Endothelial cell (in vitro differentiated cells): ENCODE data around the gene FIG4. TPM values are rescaled to one million over a fixed set of nuclear protein-coding genes. Genes with fewer than 3 reads are reported as not detected.
"Not testable (repeated sequence)": the region's sequence is repeated elsewhere in the genome, so short reads cannot be mapped to it uniquely, and the experiment has no call there.

ENCODE experiments used
- DNase-seq: peaks from one replicate; pipeline ENCODE4 v3.0.0; 2021; ENCODE audit warnings: low spot score
- H3K27ac Mint-ChIP-seq: one replicate; pipeline ENCODE4 v1.8.0; 2021; ENCODE audit warnings: mixed read lengths, inconsistent platforms; ENCODE audit not compliant: unreplicated experiment
- H3K27me3 Mint-ChIP-seq: one replicate; pipeline ENCODE4 v1.8.0; 2021; ENCODE audit warnings: mild to moderate bottlenecking, moderate library complexity, mixed read lengths, inconsistent platforms; ENCODE audit not compliant: unreplicated experiment
- H3K36me3 Mint-ChIP-seq: one replicate; pipeline ENCODE4 v1.8.0; 2021; ENCODE audit warnings: mild to moderate bottlenecking, low read depth, mixed read lengths, inconsistent platforms; ENCODE audit not compliant: unreplicated experiment
- H3K4me1 Mint-ChIP-seq: one replicate; pipeline ENCODE4 v1.8.0; 2021; ENCODE audit warnings: mild to moderate bottlenecking, mixed read lengths, inconsistent platforms; ENCODE audit not compliant: unreplicated experiment
- H3K4me3 Mint-ChIP-seq: one replicate; pipeline ENCODE4 v1.8.0; 2021; ENCODE audit warnings: mild to moderate bottlenecking, mixed read lengths, inconsistent platforms; ENCODE audit not compliant: unreplicated experiment
- H3K9me3 Mint-ChIP-seq: one replicate; pipeline ENCODE4 v1.8.0; 2021; ENCODE audit warnings: mixed read lengths, inconsistent platforms; ENCODE audit not compliant: unreplicated experiment
- total RNA-seq: library from RNA; stranded (reverse); fragmentation: NEBNext Ultra II Directional; extraction: Animal tissue kit (Norgen Biotek cat#: 25700); gene quantifications from one replicate; pipeline ENCODE4 v1.2.1, GENCODE V29; 2021; ENCODE audit not compliant: unreplicated experiment
- TF ChIP-seq, protein P1 (sequence below): fragments of 200-600 bp; sonication (generic); IDR thresholded peaks from one replicate; pipeline ENCODE4 v1.5.0; 2021; ENCODE audit warnings: antibody characterized with exemption; ENCODE audit not compliant: unreplicated experiment

Gene FIG4
- total RNA-seq, 1 donor from 2014 or later: 9.2 TPM

DNA sequence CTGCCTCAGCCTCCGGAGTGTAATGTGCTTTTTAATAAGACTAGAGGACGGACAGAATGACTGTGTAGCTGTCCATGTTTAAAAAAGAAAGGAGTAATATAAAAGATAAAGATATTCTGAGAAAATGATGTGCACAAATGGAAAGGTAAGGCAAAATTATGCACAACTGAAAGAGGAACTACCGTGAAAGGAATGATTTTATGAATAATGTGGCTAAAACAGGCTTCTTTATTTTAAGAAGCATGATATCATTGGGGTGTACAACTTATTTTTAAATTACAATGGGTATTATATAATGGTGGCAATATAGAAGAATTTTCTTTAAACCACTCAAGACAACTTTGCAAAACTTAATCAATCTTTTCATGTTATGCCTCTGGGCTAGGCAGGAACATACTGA is 78.1 kb downstream of the FIG4 start:
- H3K4me1 Mint-ChIP-seq: no peaks in the 10 kb centered on the region
- no peak overlapping the region for H3K27ac Mint-ChIP-seq
- peaks cover 6% of the 10 kb centered on the region for H3K36me3 Mint-ChIP-seq
- DNase-seq: no peak
- no peaks in the 10 kb centered on the region for H3K9me3 Mint-ChIP-seq
- H3K4me3 Mint-ChIP-seq: no peak overlapping the region
- no peaks in the 10 kb centered on the region for H3K27me3 Mint-ChIP-seq
- TF ChIP-seq, protein P1, sequence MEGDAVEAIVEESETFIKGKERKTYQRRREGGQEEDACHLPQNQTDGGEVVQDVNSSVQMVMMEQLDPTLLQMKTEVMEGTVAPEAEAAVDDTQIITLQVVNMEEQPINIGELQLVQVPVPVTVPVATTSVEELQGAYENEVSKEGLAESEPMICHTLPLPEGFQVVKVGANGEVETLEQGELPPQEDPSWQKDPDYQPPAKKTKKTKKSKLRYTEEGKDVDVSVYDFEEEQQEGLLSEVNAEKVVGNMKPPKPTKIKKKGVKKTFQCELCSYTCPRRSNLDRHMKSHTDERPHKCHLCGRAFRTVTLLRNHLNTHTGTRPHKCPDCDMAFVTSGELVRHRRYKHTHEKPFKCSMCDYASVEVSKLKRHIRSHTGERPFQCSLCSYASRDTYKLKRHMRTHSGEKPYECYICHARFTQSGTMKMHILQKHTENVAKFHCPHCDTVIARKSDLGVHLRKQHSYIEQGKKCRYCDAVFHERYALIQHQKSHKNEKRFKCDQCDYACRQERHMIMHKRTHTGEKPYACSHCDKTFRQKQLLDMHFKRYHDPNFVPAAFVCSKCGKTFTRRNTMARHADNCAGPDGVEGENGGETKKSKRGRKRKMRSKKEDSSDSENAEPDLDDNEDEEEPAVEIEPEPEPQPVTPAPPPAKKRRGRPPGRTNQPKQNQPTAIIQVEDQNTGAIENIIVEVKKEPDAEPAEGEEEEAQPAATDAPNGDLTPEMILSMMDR: no peak

DNA sequence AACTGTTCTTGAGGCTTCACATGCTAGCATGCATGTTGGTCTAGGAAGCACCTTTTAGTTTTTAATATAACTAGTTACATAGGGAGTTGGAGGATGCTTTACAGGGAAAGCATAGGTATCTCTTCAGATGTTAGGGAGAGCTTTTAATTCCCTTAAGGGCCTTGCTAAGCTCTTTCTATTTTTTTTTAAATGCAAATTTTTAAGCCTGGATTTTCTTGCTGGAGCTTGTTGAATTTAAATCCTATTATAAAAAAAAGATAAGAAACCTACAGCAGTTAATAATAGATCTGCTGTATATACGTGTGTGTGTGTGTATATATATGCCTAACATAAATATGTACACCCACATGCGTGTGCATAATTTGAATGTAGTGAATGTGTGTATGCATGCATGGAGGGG is 79.0 kb downstream of the FIG4 start:
- no peaks in the 10 kb centered on the region for H3K9me3 Mint-ChIP-seq
- no peak for DNase-seq
- TF ChIP-seq, protein P1: no peak
- no peaks in the 10 kb centered on the region for H3K4me1 Mint-ChIP-seq
- no peak overlapping the region for H3K4me3 Mint-ChIP-seq
- H3K36me3 Mint-ChIP-seq: peaks cover 6% of the 10 kb centered on the region
- no peak overlapping the region for H3K27ac Mint-ChIP-seq
- H3K27me3 Mint-ChIP-seq: no peaks in the 10 kb centered on the region

DNA sequence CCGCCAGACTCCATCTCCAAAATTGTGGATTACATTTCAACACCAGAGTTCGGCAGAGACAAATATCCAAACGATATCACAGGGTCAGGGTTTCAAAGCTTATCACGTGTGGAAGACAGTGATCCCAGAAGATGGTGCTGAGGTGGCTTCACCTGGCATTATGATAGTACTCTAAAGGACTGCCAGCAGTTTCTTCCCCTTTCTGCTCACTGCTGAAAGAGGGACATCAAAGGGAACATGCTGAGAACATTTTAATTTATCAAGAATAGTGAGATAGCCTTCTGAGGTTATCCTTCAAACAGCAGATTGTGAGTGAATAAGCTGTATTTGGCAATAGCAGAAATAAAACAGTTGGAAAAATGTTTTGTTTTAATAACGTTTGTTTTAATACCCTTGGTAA is 79.7 kb downstream of the FIG4 start:
- Mint-ChIP-seq H3K27ac (no peak overlapping the region), H3K27me3 (no peaks in the 10 kb centered on the region), H3K4me1 (no peaks in the 10 kb centered on the region), H3K4me3 (no peak overlapping the region), H3K36me3 (peaks cover 6% of the 10 kb centered on the region), H3K9me3 (no peaks in the 10 kb centered on the region)
- TF ChIP-seq, protein P1: no peak
- no peak for DNase-seq

DNA sequence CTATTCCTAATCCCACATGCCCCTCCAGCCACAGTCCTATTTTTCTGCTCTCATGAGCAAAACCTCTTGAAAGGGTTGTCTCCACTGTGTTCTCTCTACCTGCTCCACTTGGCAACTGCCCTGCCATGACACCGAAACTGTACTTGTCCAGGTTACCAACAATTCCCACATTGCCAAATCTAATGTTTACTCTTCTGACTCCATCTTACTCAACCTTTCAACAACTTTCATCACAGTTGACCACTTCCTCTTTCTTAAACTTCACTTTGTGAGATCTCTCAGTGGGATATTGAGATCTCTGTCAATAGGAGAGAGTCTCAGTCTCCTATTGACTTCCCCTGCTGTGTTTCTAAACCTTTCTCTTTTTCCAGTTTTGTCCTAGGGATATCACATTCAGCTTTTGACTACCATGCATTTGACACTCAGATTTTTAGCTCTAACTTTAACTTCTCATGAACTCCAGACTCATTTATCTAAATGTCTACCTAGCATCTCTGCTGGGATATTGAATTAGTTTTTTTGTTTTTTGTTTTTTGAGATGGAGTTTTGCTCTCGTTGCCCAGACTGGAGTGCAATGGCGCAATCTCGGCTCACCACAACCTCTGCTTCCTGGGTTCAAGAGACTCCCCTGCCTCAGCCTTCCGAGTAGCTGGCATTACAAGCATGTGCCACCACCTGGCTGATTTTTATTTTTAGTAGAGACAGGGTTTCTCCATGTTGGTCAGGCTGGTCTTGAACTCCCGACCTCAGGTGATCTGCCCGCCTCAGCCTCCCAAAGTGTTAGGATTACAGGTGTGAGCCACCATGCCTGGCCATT is 81.1 kb downstream of the FIG4 start:
- H3K27me3 Mint-ChIP-seq, H3K9me3 Mint-ChIP-seq, H3K4me3 Mint-ChIP-seq, H3K36me3 Mint-ChIP-seq, H3K27ac Mint-ChIP-seq, H3K4me1 Mint-ChIP-seq, DNase-seq: not testable (repeated sequence)

DNA sequence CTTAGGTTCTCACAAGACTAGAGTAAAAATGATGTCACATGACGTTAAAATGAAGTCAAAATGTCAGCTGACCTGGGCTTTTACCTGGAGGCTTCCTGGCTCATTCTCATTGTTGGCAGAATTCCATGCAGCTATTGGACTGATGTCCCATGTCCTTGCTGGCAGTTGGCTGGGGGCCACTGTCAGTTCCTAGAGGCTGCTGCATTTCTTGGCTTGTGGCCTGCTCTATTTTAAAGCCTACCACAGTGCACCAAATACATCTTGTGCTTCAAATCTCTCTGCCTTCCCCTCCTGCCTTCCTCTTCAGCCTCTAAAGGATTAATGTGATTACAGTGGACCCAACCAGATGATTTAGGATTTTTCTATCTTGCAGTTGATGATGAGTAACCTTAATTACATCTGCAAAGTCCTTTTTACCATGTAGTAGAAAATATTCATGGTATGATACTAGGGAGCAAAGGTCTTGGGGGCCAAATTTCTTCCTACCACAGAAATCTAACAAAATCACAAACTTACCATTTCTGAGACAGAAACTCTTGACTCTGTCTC is 81.9 kb downstream of the FIG4 start:
- no peak overlapping the region for H3K27ac Mint-ChIP-seq

More for the DNA sequence above, 81.9 kb downstream of the FIG4 start:
- no peaks in the 10 kb centered on the region for H3K9me3 Mint-ChIP-seq
- TF ChIP-seq, protein P1: no peak
- no peaks in the 10 kb centered on the region for H3K4me1 Mint-ChIP-seq
- H3K27me3 Mint-ChIP-seq: no peaks in the 10 kb centered on the region
- no peak overlapping the region for H3K4me3 Mint-ChIP-seq
- H3K36me3 Mint-ChIP-seq: peaks cover 6% of the 10 kb centered on the region
- no peak for DNase-seq
